ENCODE data around the gene EIF3J. TPM values are rescaled to one million over a fixed set of nuclear protein-coding genes. Genes with fewer than 3 reads are reported as not detected.
"Not testable (repeated sequence)": the region's sequence is repeated elsewhere in the genome, so short reads cannot be mapped to it uniquely, and the experiment has no call there.

EIF3J gene
- polyA plus RNA-seq (ENCODE audit: insufficient read length): 82.0 TPM

- DNase-seq: peak; percentile 97
Measured at GRCh38 chr15:44536962-44537734, at the start of gene EIF3J. TSS of gene EIF3J (plus strand) at chr15:44537147. CDS start at chr15:44537195, 48 bp downstream.

- DNase-seq: no peak
Measured at GRCh38 chr15:44489464-44489863, 47.5 kb upstream of the EIF3J start.

- no peak for DNase-seq
Measured at GRCh38 chr15:44490622-44491021, 46.3 kb upstream of the EIF3J start.

GRCh38 chr15:44492040-44492439 lies 44.9 kb upstream of the EIF3J start:
- DNase-seq: no peak

GRCh38 chr15:44492672-44493071 lies 44.3 kb upstream of the EIF3J start:
- DNase-seq: no peak

GRCh38 chr15:44495562-44495961 lies 41.4 kb upstream of the EIF3J start:
- DNase-seq: no peak

- DNase-seq: no peak
Measured at GRCh38 chr15:44500555-44500954, 36.4 kb upstream of the EIF3J start.

GRCh38 chr15:44501768-44502366 lies 35.1 kb upstream of the EIF3J start:
- DNase-seq: peak; percentile 17

- no peak for DNase-seq
Measured at GRCh38 chr15:44516436-44516835, 20.5 kb upstream of the EIF3J start.

GRCh38 chr15:44519537-44519936 lies 17.4 kb upstream of the EIF3J start:
- DNase-seq: no peak

GRCh38 chr15:44525018-44525417 lies 11.9 kb upstream of the EIF3J start:
- DNase-seq: no peak

GRCh38 chr15:44527241-44527640 lies 9.7 kb upstream of the EIF3J start:
- no peak for DNase-seq

- no peak for DNase-seq
Measured at GRCh38 chr15:44529864-44530604, 6.9 kb upstream of the EIF3J start.

- no peak for DNase-seq
Measured at GRCh38 chr15:44530653-44531052, 6.3 kb upstream of the EIF3J start.

GRCh38 chr15:44532275-44532674 lies 4.7 kb upstream of the EIF3J start:
- not testable (repeated sequence) for DNase-seq

GRCh38 chr15:44532689-44533088 lies 4.3 kb upstream of the EIF3J start:
- DNase-seq: no peak

GRCh38 chr15:44535092-44535491 lies 1.9 kb upstream of the EIF3J start:
- no peak for DNase-seq

- no peak for DNase-seq
Measured at GRCh38 chr15:44535523-44536301, 1.2 kb upstream of the EIF3J start.

GRCh38 chr15:44536302-44536961 lies 515 bp upstream of the EIF3J start:
- no peak for DNase-seq

GRCh38 chr15:44537735-44538240 lies 841 bp downstream of the EIF3J start:
- no peak for DNase-seq

GRCh38 chr15:44541282-44541958 lies 4.5 kb downstream of the EIF3J start:
- no peak for DNase-seq
